SK-N-SH (cell line): ENCODE measurements around the gene SDS. TPM values are rescaled to one million over a fixed set of nuclear protein-coding genes. Genes with fewer than 3 reads are reported as not detected.

Experiments
- CTCF ChIA-PET: fragments of 300-600, 350-600 bp; formaldehyde crosslinking; extraction: SDS; loops from one replicate; lab custom pipeline; 2021; lab: Yijun Ruan, JAX
- POLR2A ChIA-PET: fragments of 350-600 bp; sonication (Branson Sonifier 250); formaldehyde crosslinking; extraction: SDS; loops from one replicate; lab custom pipeline; 2020; ENCODE audit warnings: antibody characterized with exemption, inconsistent platforms; lab: Yijun Ruan, JAX
- DNase-seq: peaks from one replicate; pipeline ENCODE4 v3.0.0; 2012
- H2AFZ ChIP-seq: fragments of 200-600 bp; sonication (generic); 2 replicates; pipeline ENCODE4 v1.8.1; 2016; ENCODE audit warnings: antibody characterized with exemption, mild to moderate bottlenecking, low read depth
- H3F3A ChIP-seq: fragments of 200-600 bp; sonication (generic); replicated peaks from 2 replicates; pipeline ENCODE3; 2016; ENCODE audit warnings: antibody characterized with exemption, mild to moderate bottlenecking; ENCODE audit not compliant: insufficient read depth
- H3K27ac ChIP-seq, 2 experiments: fragments of 200-500 bp in 1 of 2; fragments of 200-600 bp in 1 of 2; sonication (Bioruptor generic) in 1 of 2; sonication (generic), shearing (Covaris generic) in 1 of 2; 2 replicates each; pipeline versions ENCODE4 v1.5.1 to v1.6.1; 2014 to 2016; ENCODE audit warnings: low read depth in 2 of 2, inconsistent platforms in 1 of 2, low read length in 1 of 2, mild to moderate bottlenecking in 1 of 2, mixed read lengths in 1 of 2
- H3K27me3 ChIP-seq: fragments of 200-600 bp; sonication (generic), shearing (Covaris generic); 2 replicates; pipeline ENCODE4 v1.6.1; 2016; ENCODE audit warnings: mixed run types; ENCODE audit not compliant: insufficient read depth
- H3K36me3 ChIP-seq, 2 experiments: fragments of 200-500 bp in 1 of 2; fragments of 200-600 bp in 1 of 2; sonication (Bioruptor generic) in 1 of 2; sonication (generic) in 1 of 2; replicated peaks in 1 of 2; 2 replicates each; pipeline versions ENCODE3 to v1.5.1; 2014 to 2016; ENCODE audit warnings: low read length in 1 of 2, mild to moderate bottlenecking in 1 of 2; ENCODE audit not compliant: insufficient read depth in 2 of 2, control insufficient read depth in 1 of 2
- H3K4me1 ChIP-seq, 2 experiments: fragments of 200-500 bp in 1 of 2; fragments of 200-600 bp in 1 of 2; sonication (Bioruptor generic) in 1 of 2; sonication (generic), shearing (Covaris generic) in 1 of 2; 2 replicates each; pipeline versions ENCODE4 v1.5.1 to v1.6.1; 2014 to 2016; ENCODE audit warnings: low read depth in 1 of 2, low read length in 1 of 2, mixed run types in 1 of 2; ENCODE audit not compliant: insufficient read depth in 2 of 2, control insufficient read depth in 1 of 2
- H3K4me2 ChIP-seq: fragments of 200-600 bp; sonication (generic), shearing (Covaris generic); 2 replicates; pipeline ENCODE4 v1.6.1; 2017; ENCODE audit warnings: mixed run types
- H3K4me3 ChIP-seq, 2 experiments: fragments of 200-500 bp in 1 of 2; fragments of 200-600 bp in 1 of 2; sonication (Bioruptor generic) in 1 of 2; sonication (generic), shearing (Covaris generic) in 1 of 2; 2 replicates each; pipeline versions ENCODE4 v1.5.1 to v1.8.1; 2014 to 2016; ENCODE audit warnings: low read depth in 2 of 2, inconsistent platforms in 1 of 2, low read length in 1 of 2, mild to moderate bottlenecking in 1 of 2, mixed read lengths in 1 of 2, moderate library complexity in 1 of 2
- H3K79me2 ChIP-seq: fragments of 200-600 bp; sonication (generic); 2 replicates; pipeline ENCODE4 v1.8.1; 2017; ENCODE audit warnings: mild to moderate bottlenecking; ENCODE audit not compliant: insufficient read depth
- H3K9ac ChIP-seq: fragments of 200-600 bp; sonication (generic); 2 replicates; pipeline ENCODE4 v1.6.1; 2017; ENCODE audit warnings: mixed run types
- H3K9me2 ChIP-seq: fragments of 200-600 bp; sonication (generic); 2 replicates; pipeline ENCODE4 v1.6.1; 2017; ENCODE audit warnings: mixed run types
- H3K9me3 ChIP-seq: fragments of 200-600 bp; sonication (generic); 2 replicates; pipeline ENCODE4 v1.6.1; 2017; ENCODE audit warnings: mixed run types, mild to moderate bottlenecking, moderate library complexity
- H4K20me1 ChIP-seq: fragments of 200-600 bp; sonication (generic); 2 replicates; pipeline ENCODE4 v1.6.1; 2017; ENCODE audit warnings: mild to moderate bottlenecking, mixed run types; ENCODE audit not compliant: insufficient read depth
- ELF1 ChIP-seq: IDR thresholded peaks from 2 replicates; pipeline ENCODE4 v1.4.0; 2012
- EZH2phosphoT487 ChIP-seq: fragments of 200-600 bp; sonication (generic); IDR thresholded peaks from 2 replicates; pipeline ENCODE4 v1.6.1; 2017; ENCODE audit warnings: low read depth, mixed run types, mild to moderate bottlenecking, antibody characterized with exemption, moderate library complexity, borderline replicate concordance
- FOXM1 ChIP-seq: IDR thresholded peaks from 2 replicates; pipeline ENCODE4 v1.4.0; 2012; ENCODE audit warnings: low read depth, mild to moderate bottlenecking
- GATA2 ChIP-seq: sonication (generic); formaldehyde crosslinking; IDR thresholded peaks from 2 replicates; pipeline ENCODE4 v1.5.0; 2020; ENCODE audit warnings: mild to moderate bottlenecking, missing genetic modification reagents
- MEF2A ChIP-seq: IDR thresholded peaks from 2 replicates; pipeline ENCODE4 v1.4.0; 2012; ENCODE audit warnings: low read depth, borderline replicate concordance
- NFIC ChIP-seq: IDR thresholded peaks from 2 replicates; pipeline ENCODE4 v1.4.0; 2012; ENCODE audit warnings: borderline replicate concordance
- NRF1 ChIP-seq: IDR thresholded peaks from 2 replicates; pipeline ENCODE4 v1.6.1; 2012; ENCODE audit warnings: low read depth, mild to moderate bottlenecking, low read length
- RAD21 ChIP-seq: IDR thresholded peaks from 2 replicates; pipeline ENCODE4 v1.6.1; 2012; ENCODE audit warnings: mild to moderate bottlenecking, low read length
- RFX5 ChIP-seq: IDR thresholded peaks from 2 replicates; pipeline ENCODE4 v1.6.1; 2012; ENCODE audit warnings: mild to moderate bottlenecking, improper control_type of control experiment, low read length
- RXRA ChIP-seq: IDR thresholded peaks from 2 replicates; pipeline ENCODE4 v1.4.0; 2012; ENCODE audit warnings: low read depth, mild to moderate bottlenecking, borderline replicate concordance
- TEAD4 ChIP-seq: IDR thresholded peaks from 2 replicates; pipeline ENCODE4 v1.4.0; 2012; ENCODE audit warnings: mild to moderate bottlenecking, borderline replicate concordance; ENCODE audit not compliant: insufficient read depth
- YY1 ChIP-seq: IDR thresholded peaks from 2 replicates; pipeline ENCODE4 v1.4.0; 2012; ENCODE audit warnings: low read depth, mild to moderate bottlenecking
- WGBS: methylation state at CpG from one replicate; pipeline ENCODE4 v1.1.6; 2017; ENCODE audit warnings: low lambda C conversion rate; 5-methylcytosine and 5-hydroxymethylcytosine counted together
- polyA plus RNA-seq, 3 experiments: library from polyadenylated mRNA; depleted of rRNA; stranded (reverse); fragments of >200 nt; gene quantifications; 2 replicates each; pipeline ENCODE4 v1.2.3, GENCODE V29; 2012
- TF ChIP-seq, protein P1 (sequence below): IDR thresholded peaks from 2 replicates; pipeline ENCODE4 v1.6.1; 2012; ENCODE audit warnings: mild to moderate bottlenecking, low read depth, low read length, moderate library complexity
- TF ChIP-seq, protein P2 (sequence below): IDR thresholded peaks from 2 replicates; pipeline ENCODE4 v1.4.0; 2012; ENCODE audit warnings: low read depth, borderline replicate concordance
- TF ChIP-seq, protein P3 (sequence below): IDR thresholded peaks from 2 replicates; pipeline ENCODE4 v1.4.0; 2012; ENCODE audit warnings: low read depth
- TF ChIP-seq, protein P4 (sequence below): fragments of 150-350 bp; IDR thresholded peaks from 2 replicates; pipeline ENCODE4 v1.6.1; 2017; ENCODE audit warnings: antibody characterized with exemption, low read length, low read depth, borderline replicate concordance
- TF ChIP-seq, protein P5 (sequence below): IDR thresholded peaks from 2 replicates; pipeline ENCODE4; 2012
- TF ChIP-seq, protein P6 (sequence below): fragments of 150-350 bp; IDR thresholded peaks from 2 replicates; pipeline ENCODE4 v1.6.1; 2016; ENCODE audit warnings: mild to moderate bottlenecking, low read depth, low read length

The SDS gene
- polyA plus RNA-seq, 1 of the 3 experiments (the other 2 are of a cell fraction): 0.08 TPM

DNA sequence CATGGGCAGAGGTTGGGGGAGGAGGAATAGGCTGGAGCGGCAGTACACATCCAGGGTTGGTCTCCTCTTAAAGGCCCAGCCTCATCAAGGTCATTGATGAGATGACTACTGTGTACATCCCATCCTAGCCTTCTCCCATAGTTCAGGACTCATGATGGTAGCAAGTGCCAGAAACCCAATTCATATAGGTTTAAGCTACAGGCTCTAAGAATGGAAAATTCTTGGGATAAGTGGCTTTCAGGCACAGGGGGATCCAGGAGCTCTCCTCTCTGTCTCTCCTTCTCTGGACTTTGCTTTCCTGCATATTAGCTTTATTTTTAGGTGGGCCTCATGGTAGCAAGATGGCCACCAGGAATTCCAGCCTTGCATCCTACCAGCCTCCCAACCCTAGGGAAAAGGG lies 24.8 kb upstream of the SDS start:
- H2AFZ ChIP-seq: no peak overlapping the region
- CTCF ChIA-PET: interaction anchor here (1.7 to 3.1 kb wide), 2 partner anchors 12 to 14 kb away, joined by 5 to 17 read pairs; no protein-coding TSS in a partner anchor
- 100% methylated on average over 1 of the region's 1 CpG for WGBS

More for the DNA sequence above, 24.8 kb upstream of the SDS start:
- H3K27me3 ChIP-seq: no peaks in the 10 kb centered on the region
- no peak overlapping the region for H3K4me3 ChIP-seq
- DNase-seq: no peak
- POLR2A ChIA-PET: no interaction called here
- no peaks in the 10 kb centered on the region for H4K20me1 ChIP-seq
- H3K27ac ChIP-seq: no peak overlapping the region
- H3K9me2 ChIP-seq: no peaks in the 10 kb centered on the region
- no peak overlapping the region for H3K9ac ChIP-seq
- TF ChIP-seq FOXM1: no peak
- no peak for TF ChIP-seq EZH2phosphoT487
- TF ChIP-seq, protein P1, sequence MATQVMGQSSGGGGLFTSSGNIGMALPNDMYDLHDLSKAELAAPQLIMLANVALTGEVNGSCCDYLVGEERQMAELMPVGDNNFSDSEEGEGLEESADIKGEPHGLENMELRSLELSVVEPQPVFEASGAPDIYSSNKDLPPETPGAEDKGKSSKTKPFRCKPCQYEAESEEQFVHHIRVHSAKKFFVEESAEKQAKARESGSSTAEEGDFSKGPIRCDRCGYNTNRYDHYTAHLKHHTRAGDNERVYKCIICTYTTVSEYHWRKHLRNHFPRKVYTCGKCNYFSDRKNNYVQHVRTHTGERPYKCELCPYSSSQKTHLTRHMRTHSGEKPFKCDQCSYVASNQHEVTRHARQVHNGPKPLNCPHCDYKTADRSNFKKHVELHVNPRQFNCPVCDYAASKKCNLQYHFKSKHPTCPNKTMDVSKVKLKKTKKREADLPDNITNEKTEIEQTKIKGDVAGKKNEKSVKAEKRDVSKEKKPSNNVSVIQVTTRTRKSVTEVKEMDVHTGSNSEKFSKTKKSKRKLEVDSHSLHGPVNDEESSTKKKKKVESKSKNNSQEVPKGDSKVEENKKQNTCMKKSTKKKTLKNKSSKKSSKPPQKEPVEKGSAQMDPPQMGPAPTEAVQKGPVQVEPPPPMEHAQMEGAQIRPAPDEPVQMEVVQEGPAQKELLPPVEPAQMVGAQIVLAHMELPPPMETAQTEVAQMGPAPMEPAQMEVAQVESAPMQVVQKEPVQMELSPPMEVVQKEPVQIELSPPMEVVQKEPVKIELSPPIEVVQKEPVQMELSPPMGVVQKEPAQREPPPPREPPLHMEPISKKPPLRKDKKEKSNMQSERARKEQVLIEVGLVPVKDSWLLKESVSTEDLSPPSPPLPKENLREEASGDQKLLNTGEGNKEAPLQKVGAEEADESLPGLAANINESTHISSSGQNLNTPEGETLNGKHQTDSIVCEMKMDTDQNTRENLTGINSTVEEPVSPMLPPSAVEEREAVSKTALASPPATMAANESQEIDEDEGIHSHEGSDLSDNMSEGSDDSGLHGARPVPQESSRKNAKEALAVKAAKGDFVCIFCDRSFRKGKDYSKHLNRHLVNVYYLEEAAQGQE: no peak
- TF ChIP-seq, protein P2, sequence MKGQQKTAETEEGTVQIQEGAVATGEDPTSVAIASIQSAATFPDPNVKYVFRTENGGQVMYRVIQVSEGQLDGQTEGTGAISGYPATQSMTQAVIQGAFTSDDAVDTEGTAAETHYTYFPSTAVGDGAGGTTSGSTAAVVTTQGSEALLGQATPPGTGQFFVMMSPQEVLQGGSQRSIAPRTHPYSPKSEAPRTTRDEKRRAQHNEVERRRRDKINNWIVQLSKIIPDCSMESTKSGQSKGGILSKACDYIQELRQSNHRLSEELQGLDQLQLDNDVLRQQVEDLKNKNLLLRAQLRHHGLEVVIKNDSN: no peak
- TF ChIP-seq TEAD4: no peak
- TF ChIP-seq ELF1: no peak
- no peak for TF ChIP-seq MEF2A
- no peak for TF ChIP-seq RXRA
- no peak for TF ChIP-seq GATA2 (CRISPR knock-in tag)
- TF ChIP-seq, protein P3, sequence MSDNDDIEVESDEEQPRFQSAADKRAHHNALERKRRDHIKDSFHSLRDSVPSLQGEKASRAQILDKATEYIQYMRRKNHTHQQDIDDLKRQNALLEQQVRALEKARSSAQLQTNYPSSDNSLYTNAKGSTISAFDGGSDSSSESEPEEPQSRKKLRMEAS: no peak
- TF ChIP-seq YY1: no peak
- TF ChIP-seq, protein P4, sequence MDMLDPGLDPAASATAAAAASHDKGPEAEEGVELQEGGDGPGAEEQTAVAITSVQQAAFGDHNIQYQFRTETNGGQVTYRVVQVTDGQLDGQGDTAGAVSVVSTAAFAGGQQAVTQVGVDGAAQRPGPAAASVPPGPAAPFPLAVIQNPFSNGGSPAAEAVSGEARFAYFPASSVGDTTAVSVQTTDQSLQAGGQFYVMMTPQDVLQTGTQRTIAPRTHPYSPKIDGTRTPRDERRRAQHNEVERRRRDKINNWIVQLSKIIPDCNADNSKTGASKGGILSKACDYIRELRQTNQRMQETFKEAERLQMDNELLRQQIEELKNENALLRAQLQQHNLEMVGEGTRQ: no peak
- TF ChIP-seq NFIC: no peak
- TF ChIP-seq, protein P5, sequence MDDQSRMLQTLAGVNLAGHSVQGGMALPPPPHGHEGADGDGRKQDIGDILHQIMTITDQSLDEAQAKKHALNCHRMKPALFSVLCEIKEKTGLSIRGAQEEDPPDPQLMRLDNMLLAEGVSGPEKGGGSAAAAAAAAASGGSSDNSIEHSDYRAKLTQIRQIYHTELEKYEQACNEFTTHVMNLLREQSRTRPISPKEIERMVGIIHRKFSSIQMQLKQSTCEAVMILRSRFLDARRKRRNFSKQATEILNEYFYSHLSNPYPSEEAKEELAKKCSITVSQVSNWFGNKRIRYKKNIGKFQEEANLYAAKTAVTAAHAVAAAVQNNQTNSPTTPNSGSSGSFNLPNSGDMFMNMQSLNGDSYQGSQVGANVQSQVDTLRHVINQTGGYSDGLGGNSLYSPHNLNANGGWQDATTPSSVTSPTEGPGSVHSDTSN: no peak
- no peak for TF ChIP-seq RAD21
- TF ChIP-seq, protein P6, sequence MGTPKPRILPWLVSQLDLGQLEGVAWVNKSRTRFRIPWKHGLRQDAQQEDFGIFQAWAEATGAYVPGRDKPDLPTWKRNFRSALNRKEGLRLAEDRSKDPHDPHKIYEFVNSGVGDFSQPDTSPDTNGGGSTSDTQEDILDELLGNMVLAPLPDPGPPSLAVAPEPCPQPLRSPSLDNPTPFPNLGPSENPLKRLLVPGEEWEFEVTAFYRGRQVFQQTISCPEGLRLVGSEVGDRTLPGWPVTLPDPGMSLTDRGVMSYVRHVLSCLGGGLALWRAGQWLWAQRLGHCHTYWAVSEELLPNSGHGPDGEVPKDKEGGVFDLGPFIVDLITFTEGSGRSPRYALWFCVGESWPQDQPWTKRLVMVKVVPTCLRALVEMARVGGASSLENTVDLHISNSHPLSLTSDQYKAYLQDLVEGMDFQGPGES: no peak
- TF ChIP-seq NRF1: no peak
- TF ChIP-seq RFX5: no peak
- TF ChIP-seq, all 33 proteins: peak for 0
- no peaks in the 10 kb centered on the region for H3F3A ChIP-seq
- H3K4me1 ChIP-seq: no peaks in the 10 kb centered on the region
- H3K9me3 ChIP-seq: no peaks in the 10 kb centered on the region
- H3K4me2 ChIP-seq: no peak overlapping the region
- H3K79me2 ChIP-seq: no peaks in the 10 kb centered on the region; the same call in 1 of the 2 replicates
- H3K36me3 ChIP-seq: no peaks in the 10 kb centered on the region
